RPMI8226 (cell line): Measurements from ENCODE around the gene YOD1.
A peak's percentile ranks its signal among the peaks of the same experiment; 100 is the strongest.

ENCODE experiments used
- DNase-seq: peaks from one replicate; pipeline ENCODE4 v3.0.0-alpha.2; 2015

The YOD1 gene

DNA sequence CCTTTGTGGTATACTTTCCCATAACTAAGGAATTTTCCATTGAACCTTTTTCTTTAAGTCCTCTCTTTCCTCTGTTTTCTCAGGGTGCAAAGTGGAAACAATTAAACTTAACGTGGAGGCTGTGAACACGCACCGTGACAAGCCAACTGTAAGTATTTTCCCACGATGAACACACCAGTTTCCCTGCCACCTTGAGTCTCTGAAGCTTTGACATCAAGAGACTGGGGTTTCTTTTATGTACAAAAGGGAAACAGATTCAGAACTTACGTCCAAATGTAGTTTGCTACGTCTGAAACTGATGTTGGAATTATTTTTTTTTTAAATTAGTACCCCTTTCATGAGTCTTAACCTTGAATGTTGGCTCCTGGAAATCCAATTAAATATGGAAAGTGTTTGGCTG lies 20.4 kb upstream of the YOD1 start:
- no peak for DNase-seq

DNA sequence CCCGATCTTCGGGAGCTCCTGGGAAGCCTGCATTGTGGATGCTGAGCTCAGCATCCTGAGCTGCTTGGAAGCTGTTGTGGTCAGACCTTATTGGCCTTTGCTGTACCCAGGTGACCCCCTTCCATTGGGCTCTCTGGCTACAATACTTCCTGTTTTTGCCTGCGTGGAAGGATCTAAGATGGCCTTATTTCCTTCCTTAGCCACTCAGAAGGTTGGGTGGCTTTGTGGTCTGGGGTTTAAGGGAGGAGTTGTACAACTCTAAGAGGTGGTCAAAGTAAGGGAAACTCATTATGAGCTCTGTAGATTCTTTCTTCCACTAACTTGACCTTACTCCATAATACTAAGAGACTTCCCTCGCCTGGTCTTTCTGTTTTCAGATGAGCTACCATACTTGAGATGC lies 19.8 kb upstream of the YOD1 start:
- no peak for DNase-seq

- no peak for DNase-seq
Measured at GRCh38 chr1:207069858-207070506, 19.0 kb upstream of the YOD1 start.

DNA sequence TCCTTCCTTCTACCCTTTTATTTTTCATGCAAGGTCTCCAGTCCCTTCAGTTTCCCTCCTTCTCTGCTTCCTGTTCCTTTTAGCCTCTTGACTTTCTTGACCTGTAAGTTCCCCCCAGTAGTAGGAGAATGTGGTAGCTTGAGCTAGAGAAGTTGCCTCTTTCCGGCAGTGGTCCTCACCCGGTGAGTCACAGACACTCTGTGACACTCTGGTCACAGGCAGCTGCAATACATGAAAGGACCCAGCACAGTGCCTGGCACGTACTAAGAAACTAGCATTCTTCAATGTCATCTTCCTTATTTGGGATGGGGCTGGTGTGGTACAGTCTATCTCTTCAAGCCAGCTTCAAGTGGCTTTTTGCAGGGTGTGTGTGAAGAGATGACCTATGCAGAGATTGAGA lies 18.1 kb upstream of the YOD1 start:
- no peak for DNase-seq

DNA sequence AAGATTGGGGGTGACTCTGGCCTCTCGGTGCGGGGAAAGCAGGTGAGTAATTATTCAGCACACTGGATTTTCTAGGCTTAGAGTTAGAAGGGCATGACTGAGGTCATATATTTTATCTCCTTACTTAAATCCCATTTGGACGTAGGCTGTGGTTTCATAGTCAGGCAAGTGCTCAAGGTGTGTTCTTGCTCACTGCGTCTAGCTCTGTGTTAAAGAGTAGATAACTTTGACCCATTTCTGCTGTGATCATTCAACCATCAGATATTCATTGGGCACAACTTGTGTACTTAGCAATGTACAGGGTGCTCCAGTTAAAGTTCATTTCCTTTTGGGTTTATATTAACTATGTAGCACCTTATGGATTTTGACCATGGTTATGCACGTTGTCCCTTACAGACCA lies 16.7 kb upstream of the YOD1 start:
- no peak for DNase-seq

- no peak for DNase-seq
Measured at GRCh38 chr1:207067185-207067584, 16.2 kb upstream of the YOD1 start.

GRCh38 chr1:207064561-207064960 lies 13.6 kb upstream of the YOD1 start:
- DNase-seq: no peak

GRCh38 chr1:207063014-207063413 lies 12.0 kb upstream of the YOD1 start:
- no peak for DNase-seq

DNA sequence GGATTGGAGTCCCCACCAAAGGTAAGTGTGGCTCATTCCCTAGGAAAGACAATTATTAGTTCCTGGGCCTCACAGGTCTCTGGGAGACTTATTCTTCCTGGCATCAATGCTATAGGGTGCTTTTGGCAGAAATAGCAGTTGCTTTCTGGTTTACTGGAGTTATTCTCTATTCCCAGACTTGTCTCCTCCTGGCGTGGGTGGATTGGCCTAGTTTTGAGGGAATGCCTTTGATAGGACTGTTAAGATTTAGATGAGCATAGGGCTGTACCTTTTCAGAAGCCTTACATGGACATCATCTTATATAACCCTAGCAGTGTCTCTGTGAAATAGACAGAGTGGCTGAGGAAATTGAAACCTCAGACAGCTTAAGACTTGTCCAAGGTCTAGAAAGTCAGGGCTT lies 11.1 kb upstream of the YOD1 start:
- no peak for DNase-seq

DNA sequence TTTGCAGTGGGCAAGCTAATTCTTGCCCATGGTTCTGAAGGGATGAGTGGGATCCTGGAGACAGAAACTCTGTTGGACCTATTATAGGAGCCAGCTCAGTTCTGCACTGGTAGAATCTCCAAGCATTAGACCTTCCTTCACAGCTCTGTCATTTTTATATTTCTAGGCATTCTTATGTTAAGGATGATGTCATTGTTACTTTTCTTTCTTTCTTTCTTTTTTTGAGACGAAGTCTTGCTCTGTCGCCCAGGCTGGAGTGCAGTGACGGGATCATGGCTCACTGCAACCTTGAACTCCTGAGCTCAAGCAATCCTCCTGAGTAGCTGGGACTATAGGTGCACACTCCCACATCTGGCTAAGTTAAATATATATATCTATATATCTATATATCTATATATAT lies 9.6 kb upstream of the YOD1 start:
- no peak for DNase-seq

- DNase-seq: no peak
Measured at GRCh38 chr1:207059881-207060280, 8.9 kb upstream of the YOD1 start.

- no peak for DNase-seq
Measured at GRCh38 chr1:207058878-207059867, 8.2 kb upstream of the YOD1 start.

DNA sequence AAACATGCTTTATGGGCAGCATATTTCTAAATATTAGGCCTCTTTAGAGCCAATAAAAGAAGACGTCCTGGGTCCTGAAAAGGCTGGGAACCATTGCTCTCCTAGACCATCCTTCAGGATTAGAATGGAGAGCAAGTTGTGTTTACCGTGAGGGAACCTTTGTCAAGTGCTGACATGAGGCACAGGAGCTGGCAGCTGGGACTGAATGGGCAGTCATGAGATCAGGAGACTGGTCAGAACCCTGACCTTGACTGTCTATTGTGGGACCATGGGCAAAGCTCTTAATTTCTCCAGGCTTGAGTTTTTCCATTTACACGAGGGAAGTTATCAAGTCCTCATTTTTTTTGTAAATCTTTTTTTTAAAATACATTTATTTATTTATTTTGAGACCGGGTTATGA lies 7.2 kb upstream of the YOD1 start:
- DNase-seq: no peak

- no peak for DNase-seq
Measured at GRCh38 chr1:207056673-207057072, 5.7 kb upstream of the YOD1 start.

- no peak for DNase-seq
Measured at GRCh38 chr1:207055386-207056001, 4.5 kb upstream of the YOD1 start.

DNA sequence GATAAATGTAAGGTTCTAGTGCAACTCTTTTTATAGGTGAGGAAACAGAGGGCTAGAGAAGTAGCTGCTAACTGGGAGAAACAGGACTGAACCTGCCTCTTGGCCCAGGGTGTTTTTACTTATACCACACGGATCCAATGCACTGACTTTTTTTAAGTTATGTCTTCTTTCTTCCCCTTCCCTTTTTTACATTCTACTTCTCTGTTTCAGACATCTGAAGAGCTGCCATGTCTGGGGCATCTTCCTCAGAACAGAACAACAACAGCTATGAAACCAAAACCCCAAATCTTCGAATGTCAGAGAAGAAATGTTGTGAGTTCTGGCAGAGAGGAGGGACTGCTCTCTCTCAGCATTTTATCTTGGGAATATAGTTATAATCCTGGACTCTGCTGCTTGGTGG lies 3.5 kb upstream of the YOD1 start:
- no peak for DNase-seq

- DNase-seq: peak; percentile 82
Measured at GRCh38 chr1:207052911-207053769, 2.1 kb upstream of the YOD1 start, which contains the start of gene PFKFB2. PFKFB2 (plus strand) TSS chr1:207053275; CDS start chr1:207054718, 1,443 bp downstream.

DNA sequence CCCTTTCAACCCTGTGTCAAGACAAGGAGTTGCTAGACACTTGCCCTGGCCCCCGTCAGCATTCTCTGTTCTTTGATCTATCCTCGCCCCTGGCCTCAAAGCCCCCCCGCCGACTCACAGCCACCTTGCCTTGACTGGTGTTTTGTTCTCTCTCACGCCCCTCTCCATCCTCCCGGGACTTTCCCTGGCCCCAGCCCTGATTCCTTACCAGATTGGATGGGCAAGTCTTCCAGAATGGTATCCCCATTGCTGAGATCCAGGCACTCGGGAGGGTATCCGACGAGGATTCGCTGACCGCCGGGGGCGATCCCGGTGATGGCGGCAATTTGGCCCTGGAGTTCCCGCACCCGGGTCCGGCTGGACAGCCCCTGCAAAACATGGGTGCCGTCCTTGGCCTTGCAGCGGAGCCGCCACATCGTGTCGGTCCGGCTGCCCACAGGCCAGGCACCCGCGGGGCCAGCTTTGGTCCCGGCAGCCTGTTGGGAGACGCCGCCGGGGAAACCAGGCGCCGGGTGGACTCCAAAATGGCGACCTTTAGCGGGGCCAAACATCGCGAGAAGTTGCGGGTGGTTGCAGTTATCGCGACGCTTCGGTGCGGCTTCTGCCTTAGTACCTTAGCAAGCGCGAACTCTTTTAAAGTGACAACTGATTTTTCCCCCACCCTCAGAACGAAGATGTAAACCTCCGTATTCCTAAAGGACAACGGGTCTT lies 373 bp downstream of the YOD1 start:
- peak; percentile 92 for DNase-seq

DNA sequence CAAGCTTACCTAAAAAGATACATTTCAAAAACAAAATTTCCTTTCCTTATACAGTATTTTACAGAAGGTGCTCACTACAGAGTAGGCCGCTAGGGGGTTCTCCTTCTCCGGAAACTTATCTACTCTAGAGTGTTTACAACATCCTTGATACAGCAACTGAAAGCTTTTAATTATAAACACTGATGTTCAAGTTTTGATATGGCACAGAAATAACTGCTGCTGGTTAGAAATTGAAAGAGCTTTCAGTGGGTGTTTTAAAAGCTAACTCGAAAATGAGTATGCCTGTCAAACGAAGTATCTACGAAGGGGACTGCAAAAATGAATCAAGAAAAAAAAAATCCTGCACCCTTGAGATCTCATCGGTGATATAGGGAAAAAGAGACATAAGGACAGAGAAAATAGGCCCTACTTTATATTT lies 1.0 kb downstream of the YOD1 start:
- peak; percentile 75 for DNase-seq

DNA sequence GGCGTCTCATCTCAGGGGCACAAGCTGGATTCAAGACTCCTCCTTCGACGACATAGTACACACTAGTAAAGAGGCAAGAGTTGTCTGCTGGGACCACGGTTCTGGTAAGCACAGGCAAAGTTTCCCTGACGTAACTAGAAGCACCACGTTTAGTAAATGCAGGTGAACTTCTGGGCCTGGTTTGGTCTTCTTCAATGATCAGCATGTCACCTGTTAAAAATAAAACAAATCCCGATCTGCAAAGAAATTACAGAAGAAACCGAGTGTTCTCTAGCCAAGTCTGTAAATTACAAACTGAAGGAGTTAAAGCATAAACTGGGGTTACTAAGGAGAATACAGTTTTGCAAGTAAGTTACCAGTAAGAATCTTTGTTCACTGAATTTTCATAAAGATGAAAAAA lies 1.5 kb downstream of the YOD1 start:
- no peak for DNase-seq

- DNase-seq: no peak
Measured at GRCh38 chr1:207049054-207049453, 2.0 kb downstream of the YOD1 start.

GRCh38 chr1:207048041-207048440 lies 3.0 kb downstream of the YOD1 start:
- no peak for DNase-seq
